NOMO-1 (cell line): ENCODE data around the gene TRAF2.

Experiments
- DNase-seq, 2 experiments: peaks; one replicate each; lab custom pipeline; 2025; ENCODE audit not compliant: unreplicated experiment in 2 of 2; lab: John Stamatoyannopoulos, UW

Gene TRAF2

DNA sequence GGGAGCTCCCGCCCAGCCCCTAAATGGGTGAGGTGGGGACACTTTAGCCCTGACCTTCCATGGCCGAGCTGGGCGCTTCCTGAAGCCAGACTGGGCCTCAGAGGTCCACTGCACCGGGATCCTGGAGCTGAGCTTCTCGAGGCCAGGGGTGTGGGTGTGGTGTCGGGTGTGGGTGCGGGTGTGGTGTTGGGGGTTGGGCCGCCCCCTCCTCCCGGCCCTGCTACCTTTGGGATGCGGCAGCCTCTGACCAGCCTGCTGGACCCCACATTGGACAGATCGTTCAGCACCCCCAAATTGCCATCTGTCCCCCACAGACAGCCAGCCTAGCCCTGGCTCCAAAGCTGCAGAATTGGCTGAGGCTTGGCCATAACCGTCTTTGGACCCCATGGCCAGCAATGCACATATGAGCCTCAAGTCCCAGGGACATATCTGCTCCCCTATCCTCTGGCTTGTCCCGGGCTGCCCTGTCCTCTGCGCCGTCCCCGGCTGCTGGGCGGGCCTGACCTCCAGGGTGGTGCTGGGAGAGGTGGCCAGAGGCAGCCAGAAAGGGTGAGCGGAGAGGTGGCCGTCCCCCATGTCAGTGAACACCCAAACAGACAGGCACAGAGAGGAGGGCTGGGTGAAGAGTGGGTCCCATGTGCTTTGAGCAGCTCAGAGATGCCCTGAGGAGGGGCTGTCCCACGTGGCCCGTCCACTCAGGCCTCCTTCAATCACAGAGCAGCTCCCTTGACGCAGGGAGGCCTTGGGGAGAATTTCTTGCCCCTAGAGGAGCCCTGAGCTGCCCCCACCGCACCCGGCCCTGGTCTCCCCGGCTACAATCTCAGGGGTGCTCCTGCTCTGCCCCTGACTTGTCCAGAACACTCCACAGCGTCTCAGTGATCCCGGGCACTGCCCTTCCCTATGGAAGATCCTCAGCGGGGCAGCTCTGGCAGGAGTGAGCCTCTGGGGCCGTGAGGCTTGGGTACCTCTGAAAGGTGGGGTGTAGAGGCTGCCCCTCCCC lies 87.6 kb downstream of the TRAF2 start:
- no peak for DNase-seq

DNA sequence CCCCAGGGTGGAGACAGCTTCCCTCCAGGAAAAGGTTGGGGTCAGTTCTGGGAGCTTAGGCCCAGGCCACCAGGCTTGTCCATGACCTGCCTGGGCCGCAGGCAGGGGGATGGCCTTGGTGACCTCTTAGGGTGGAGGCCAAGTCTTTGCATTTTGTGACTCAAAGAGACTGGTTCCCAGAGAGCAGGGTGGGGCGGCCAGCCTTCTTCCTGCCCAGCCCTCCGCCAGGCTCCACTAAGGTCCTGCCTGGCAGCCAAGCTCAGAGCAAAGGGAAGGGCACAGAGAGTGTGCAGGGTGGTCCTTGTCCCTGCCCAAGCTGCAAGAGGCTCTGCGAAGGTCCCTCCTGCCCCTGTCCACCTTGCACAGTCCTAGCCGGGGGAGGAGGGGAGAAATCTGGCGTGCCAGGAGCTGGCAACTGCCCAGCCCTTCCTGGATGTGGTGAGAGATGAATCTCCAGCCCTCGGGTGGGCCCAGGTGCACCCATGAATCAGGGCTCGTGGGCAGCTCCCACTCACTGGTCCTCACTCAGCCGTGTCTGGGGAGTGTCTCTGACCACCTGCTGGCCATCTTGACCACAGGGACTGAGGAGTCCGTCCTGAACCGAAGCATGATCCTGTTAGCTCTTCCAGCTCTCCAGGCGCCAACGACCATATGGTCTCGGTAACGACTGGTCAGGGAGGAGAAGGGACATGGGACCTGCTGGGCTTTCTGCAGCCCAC lies 88.7 kb downstream of the TRAF2 start:
- no peak for DNase-seq

DNA sequence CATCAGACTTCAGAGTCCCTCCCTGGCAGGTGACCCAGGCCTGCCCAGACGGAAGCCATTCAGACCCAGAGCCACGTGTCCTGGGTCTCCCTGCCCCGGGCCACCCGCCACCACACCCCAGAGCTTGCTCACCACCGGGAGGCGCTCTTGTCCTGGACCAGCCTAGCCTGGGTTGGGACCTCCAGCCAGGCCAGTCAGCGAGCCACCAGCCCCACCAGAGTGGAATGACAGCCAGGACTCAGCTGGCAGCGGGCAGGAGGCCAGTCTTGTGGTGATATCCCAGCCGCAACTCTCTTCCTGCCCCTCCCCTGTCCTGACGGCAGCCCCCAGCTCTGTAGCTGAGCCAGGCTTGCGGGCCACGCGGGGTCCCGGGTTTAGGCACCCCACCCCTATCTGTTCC lies 89.3 kb downstream of the TRAF2 start:
- no peak for DNase-seq
